Superior temporal gyrus (tissue), 1 donor: ENCODE data around the gene SPEG.

ENCODE experiments used
- DNase-seq: peaks from one replicate; pipeline ENCODE4 v3.0.0-alpha.2; 2016; ENCODE audit errors: extremely low spot score

The SPEG gene

DNA sequence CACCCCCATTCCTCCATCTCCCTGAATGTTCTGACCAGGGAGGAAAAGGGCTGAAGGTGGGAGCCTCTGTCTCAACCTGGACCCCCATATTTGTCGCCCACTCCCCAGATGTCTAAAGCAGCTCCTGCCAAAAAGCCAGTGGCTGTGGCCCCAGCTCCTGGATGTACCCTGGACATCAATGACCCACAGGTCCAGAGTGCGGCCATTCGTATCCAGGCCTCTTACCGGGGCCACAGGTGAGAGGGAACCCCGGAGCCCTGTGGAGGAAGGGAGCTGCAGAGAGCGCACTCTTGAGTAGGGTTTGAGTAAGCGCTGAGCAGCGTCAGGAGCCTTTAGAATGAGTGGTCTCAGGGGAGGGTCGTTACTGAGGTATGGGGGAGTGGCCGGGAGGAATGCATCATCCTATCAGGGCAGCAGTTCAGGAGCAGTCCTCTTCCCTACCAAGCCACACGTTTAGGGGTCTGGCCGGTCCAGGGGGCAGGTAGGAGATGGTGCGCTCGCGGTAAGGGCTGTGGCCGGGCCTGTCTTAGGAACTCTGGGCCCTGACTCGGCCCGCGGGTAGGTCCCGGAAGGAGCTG is 61.7 kb downstream of the SPEG start:
- DNase-seq, result no peak

DNA sequence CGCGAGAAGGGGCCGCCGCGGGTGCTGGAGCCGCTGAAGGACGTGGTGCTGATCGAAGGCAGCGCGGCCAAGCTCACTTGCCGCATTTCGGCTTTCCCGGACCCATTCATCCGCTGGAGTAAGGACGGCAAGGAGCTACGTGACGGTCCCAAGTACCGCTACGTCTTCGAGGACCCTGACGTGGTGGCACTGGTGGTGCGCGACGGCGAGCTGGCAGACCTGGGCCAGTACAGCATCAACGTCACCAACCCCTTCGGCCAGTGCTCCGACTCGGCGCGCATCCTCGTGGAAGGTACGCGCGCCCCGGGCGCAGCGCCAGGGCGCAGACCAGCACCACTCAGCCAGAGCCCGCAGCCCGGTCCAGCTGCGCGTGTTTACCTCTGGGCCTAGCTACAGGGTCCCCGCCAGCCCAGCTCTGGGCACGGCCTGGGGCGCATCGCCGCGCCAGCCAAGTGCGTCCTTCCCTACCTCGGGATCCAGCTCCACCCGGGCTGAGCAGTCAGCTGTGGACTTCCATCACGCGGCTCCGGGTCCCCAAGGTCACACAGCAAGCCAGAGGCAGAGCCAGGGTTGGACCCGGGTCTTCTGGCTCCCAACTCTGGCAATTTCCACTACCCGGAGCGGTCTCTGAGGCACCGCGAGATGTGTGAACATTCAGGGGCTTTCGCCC is 62.3 kb downstream of the SPEG start:
- DNase-seq, result no peak

DNA sequence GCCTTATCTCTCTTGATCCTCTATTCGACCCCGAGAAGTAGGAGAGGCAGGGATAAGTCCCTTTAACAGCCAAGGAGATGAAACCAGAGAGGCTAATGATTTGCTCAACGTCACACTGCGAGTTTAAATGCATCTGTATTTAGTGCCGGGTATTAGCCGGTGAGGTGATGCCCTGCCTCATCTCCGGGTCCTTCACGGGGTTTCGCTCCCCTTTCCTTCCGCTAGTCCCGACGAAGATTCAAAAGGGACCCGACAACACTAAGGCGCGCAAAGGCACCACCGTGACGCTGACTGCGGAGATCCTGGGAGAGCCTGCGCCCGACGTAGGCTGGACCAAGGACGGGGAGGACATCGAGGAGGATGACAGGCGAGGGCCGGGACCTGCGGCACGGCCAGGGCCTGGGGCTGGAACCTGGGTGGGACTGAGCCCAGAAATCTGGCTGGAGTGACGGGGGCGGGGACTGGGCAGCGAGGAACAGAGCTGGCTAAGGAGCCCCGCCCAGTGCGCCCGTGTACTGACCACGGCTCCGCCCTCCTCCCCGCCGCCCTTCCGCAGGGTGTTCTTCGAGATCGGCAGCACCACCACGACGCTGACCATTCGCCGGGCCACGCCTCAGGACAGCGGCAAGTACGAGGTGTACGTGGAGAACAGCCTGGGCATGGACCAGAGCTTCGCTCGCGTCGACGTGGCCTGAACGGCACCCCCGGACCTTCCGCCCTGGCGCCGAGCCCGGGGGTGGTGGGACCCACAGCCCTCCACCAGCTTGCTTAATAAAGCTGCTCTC is 63.0 kb downstream of the SPEG start:
- no peak for DNase-seq

DNA sequence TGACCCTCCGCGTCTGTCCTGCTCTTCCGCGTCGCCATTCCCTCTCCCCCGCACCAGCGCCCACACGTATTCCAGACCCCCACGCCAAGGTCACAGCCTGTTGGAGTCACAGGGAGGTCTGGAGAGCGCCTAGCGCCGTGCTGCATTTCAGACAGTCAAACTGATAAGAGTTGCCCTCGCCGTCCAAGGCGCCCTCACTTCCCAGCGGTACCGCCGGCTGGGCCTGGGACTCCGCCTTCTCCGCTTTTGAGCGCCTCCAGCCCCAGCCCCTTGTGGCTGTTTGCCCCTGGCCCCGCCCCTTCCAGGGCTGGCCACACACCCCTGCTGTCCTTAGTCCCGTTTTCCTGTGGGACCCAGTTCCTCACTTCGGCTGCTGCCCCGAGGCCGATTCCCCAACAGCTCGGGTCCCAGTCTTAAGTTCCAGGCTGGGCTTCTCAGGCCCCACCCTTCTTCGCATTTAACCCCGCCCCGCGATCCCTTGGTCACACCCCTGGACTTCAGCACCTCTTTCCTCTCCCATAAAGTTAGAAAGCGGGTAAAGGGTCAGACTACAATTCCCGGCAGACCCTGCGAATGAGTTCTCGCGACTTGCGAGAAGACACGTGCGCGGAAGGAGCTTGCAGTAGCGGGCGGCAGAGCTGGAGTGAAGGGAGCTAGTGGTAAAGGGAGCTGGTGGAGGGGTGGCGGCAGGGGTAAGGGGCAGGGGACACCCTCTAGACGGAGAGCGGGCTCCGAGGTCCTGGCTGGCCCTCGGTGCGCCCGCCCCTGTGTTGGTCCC is 63.8 kb downstream of the SPEG start, which contains the start of gene GMPPA:
Gene GMPPA (plus strand): TSS at position 612 of the 778 bp plus-strand sequence. CDS start 1,085 bp downstream, outside the sequence.
- DNase-seq, result peak; percentile 95

DNA sequence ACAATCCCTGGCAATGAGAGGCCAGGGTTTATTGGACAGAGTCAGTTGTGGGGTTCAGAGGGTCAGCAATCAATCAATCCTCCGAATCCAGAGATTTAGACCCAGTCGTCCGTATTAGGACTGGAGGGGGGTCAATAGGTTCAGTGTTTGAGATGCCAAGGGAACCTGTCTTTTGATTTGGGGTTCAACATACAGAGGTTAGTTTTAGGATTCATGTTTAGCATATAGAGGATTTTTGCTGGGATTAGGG is 64.3 kb downstream of the SPEG start:
- no peak for DNase-seq

DNA sequence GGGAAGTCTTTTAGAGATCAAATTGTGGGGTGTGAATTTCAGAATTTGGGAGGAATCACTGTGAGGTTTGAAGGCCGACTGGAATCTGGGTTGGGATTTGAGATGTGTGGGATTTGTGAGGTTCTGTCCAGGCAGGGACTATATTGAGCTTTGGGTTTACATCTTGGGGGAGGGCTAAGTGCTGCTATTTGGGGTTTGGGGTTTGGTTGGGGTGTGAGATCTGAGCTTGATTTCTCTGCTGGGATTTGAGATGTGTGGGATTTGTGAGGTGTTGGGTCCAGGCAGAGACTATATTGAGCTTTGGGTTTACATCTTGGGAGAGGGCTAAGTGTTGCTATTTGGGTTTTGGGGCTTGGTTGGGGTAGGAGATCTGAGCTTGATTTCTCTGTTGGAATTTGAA is 64.9 kb downstream of the SPEG start:
- no peak for DNase-seq

DNA sequence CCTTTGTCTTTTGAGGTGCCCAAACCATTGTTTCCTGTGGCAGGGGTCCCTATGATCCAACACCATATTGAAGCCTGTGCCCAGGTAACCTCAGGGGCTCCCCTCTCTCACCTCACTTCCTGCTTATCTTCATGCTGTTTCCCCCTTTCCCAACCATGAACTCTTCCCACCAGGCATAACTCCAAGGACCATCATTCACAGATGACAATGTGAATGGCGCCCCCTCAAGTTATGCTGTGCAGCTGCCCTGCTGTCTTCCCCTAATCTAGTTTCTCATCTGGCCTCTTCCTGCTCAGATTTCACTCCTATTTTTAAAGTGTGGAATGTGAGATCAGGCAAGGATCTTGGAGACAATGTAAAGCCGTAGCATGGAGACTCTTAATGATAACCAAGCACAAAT is 65.5 kb downstream of the SPEG start:
- no peak for DNase-seq

DNA sequence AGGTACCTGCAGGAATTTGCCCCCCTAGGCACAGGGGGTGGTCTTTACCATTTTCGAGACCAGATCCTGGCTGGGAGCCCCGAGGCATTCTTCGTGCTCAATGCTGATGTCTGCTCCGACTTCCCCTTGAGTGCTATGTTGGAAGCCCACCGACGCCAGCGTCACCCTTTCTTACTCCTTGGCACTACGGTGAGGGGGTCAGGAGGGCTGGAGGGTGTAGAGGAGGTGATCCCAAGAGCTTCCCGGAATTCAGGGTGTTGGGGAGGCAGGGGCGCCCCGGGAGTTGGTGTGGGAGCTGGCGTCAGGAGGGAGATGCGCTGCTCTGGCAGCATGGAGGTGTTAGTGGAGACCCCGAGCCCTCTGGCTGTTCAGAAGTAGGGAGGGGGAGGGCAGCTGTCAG is 67.2 kb downstream of the SPEG start:
- DNase-seq, result no peak

DNA sequence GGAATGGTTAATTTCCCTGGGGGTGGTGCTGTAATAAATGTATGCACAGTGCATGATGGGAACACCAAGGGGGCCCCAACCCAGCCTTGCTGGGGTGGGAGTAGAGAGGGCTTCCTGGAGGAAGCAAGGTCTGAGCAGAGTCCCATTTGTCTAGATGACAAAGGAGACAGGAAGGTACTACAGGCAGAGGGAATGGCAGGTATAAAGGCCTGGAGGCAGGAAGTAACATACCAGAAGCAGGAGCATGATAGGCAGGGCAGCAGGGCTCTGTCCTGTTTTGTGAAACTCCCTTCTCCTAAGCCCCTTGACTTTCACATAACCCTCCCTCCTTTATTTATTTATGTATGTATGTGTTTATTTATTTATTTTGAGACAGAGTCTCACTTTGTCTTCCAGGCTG is 68.0 kb downstream of the SPEG start:
- DNase-seq, result no peak

DNA sequence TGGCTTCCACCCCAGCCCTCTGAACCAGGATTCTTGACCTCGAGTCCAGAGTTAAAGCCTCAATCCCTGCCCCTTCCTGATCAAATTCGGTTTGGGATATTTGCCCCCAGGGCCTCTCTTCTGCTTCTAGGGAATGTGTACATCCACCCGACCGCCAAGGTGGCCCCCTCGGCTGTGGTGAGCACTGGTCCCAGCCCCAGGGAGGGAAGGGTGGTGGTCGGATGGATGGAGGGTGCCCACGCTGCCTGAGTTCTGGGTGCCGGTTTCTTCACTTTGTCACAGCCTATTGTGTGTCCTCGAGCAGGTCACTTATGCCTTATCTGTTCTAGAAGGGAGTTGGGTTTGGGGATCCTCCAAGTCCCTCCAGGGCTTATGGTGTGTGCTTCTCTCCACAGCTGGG is 70.9 kb downstream of the SPEG start:
- DNase-seq, result no peak

DNA sequence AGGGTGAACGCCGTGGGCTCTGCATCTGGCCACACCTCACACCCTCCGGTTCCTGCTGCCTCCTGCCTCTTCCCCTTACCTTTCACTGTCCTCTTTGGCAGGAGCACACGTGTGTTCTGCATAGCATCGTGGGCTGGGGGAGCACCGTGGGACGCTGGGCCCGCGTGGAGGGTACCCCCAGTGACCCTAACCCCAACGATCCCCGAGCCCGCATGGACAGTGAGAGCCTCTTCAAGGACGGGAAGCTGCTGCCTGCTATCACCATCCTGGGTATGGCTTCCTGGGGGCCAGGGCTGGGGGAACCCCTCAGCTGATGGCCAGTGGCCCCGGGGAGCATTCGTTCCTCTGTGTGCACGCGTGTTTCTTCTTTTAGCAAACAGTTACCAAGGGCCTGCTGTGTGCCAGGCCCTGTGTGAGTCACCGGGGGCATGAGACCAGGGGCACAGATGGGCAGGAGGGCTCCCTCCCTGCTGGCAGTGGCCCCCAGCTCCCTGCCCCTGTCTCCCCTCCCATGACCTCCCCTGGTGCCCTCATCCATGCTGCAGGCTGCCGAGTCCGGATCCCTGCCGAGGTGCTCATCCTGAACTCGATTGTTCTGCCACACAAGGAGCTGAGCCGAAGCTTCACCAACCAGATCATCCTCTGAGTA is 71.6 kb downstream of the SPEG start:
- DNase-seq, result no peak

DNA sequence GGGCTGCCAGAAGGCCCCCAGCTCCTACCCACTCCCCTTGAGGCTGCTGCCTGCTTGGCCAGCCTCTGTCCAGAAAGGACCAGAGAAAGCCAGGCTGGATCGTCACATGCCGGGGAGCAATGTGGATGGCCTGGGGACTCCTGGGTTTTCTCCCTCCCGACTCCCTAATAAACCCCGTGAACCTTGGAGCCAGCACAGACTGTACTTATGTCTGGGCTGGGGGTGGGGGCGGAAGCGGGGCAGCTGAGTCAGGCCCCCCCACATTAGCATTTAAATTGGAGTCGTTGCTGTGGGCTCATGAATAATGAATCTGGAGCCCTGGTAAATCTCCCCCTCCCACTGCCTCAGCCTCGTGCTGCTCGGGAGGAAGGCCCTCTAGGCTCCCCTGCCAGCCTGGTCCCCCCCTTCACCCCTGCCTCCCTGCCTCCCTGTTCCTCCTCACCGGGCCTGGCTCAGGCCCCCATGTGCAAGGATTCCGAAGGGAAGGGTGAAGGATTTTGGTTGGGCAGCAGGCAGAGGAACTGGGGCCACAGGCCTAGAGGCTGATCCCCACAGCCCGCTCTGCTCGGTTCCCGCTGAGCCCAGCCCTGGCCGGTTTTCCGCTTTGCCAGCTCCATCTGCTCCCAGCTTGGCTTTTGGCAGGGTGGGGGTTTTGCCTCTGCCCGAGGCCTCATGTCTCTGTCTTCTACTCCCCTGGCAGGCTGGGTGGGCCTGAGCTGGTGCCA is 72.3 kb downstream of the SPEG start:
- no peak for DNase-seq

DNA sequence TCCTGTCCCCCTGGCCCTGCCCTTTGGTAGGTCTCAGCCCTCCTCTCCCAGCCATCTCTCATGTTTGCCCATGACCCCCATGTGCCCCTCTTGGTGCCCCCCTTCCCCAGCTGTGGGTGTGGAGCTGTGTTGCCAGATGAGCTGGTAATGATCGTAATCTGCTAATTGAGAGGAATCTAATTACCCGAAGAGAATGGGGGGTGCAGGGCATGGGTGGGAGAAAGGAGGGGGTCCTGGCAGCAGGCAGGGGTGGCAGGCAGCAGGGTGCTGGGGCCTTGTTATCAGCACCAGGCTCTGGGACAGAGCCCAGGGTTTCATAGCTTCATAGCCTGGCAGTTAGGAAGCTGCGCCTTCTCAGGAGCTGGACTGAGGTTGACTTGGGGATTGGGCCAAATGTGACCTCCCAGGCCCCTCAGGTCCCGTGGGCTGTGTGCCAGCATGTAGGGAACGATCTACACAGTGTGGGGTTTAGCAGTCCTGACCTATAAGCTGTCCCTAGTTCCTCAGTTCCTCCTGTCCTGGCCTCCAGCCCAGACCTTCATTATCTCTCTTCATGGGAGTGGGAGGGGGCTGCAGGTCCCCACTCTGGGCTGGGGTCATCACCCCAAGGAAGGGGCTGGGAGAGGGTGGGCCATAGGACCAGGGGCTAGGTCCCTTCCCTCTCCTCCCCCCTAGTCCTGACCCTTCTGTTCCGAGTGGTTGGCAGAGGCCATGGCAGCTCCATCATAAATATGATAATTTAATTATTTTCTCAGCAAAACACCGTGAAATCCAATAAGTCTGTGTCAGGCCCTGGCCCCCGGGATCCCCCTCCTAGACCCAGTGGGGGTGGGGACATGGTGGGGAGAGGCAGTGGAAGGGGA is 73.2 kb downstream of the SPEG start:
- no peak for DNase-seq

DNA sequence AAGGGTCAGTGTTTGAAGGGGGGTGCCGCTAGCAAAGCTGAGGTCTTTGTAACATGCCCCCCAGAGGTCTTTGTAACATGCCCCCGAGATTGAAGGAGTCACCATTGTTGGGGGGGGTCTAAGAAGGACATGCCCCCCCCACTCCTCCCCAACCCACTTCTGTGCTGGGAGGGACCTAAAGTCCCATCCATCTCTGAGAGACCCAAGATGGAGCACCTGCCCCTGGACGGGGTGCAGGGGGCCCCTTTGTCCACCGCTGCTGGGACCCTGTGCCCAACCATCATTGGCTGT is 73.7 kb downstream of the SPEG start:
- no peak for DNase-seq

DNA sequence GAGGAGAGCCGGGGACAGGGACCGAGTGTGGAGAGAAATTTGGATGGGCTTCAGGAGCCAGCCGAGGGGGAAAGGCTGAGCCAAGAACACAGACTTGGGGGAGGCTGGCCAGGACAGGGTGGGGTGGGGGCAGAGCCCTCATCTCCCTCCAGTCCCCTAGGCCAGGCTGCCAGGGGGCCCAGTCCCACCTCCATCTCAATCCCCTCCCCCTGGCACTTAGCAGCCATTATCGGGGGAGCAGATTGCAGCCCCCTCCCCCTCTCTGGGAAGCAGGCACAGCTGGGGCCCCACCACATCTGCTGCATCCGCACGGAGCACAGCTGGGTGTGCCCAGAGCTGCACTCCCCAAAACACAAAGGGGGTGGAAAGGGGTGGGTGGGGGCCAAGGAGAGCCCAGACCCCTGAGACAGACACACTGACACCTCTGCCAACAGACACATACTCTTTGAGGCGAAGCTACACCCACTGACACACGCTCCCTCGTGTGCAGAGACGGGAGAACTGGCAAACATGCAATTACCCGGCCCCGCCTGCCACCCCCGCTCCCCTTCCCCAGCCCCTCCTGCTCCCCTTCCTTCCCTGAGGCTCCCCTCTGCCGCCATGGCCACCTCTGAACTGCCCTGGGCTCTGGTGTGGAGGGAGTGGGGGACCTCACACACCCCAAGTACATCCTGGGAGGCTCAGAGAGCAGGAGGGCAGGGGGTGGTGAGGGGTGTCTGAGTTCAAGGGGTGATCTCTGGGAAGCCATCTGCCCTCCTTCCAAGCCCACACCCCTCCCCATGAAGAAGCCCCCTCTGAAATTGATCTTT is 74.5 kb downstream of the SPEG start:
- DNase-seq, result no peak

DNA sequence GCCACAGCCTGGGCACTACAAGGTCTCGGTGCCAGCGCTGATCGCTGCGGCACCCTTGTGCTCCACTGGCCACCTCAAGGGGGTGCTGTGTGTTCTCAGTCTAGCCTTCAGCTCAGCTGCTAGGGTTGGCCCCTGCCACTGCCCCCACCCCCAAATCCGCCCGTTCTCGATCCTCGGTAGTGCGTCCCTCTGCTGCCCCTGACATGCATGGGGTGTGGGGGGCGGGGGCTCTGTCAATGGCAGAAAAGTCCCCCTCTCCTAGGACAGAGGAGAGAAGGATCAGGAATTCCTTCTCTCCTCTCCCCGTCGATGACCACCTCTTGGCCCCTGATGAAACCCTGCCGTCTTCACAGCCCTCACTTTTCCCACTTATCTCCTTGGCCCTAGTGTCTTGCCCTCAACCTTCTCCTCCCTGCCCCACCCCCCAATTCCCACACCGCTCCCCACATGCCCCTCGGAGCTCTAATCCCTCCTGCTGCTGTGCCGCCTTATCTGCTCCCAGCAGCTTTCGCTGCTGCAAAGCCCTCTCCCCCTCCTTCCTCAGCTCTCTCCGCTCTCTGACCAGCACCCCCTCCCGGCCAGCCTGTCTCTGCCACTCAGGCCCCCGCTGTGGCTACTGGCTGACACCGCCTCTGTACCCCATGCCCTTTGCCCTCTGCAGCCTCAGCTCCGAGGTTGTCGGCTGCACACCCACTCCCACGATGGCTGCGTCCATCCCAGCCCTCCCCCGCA is 75.3 kb downstream of the SPEG start:
- peak; percentile 77 for DNase-seq

DNA sequence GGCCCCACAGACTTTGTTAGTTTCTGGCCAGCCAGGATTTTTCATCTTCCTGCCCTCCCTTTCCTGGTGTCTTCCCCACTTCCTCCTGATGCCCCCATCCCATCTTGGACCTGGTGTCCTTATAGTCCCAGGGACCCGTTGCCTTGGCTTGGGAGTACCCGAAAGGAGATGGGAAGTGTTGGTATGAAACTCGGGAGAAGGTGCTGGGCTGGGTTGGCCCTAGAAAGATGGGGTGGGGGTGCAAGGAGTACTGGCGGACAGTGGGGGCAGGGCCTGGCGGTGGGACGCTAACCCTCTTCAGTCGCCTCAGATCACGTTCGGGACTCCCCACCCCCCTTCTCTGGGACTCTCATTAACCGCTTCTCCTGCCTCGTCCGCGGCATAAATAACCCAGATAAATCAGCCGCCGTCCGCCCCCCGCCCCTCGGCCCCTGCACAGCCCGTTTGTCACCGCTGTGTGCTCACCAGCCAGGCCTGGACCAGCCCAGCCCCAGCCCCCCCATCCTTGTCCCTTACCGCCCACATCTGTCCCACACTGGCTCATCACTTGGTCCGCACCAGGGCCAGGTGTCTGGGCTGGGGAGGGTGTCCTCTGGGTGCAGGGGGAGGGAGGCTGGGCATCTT is 76.0 kb downstream of the SPEG start:
- DNase-seq, result no peak

DNA sequence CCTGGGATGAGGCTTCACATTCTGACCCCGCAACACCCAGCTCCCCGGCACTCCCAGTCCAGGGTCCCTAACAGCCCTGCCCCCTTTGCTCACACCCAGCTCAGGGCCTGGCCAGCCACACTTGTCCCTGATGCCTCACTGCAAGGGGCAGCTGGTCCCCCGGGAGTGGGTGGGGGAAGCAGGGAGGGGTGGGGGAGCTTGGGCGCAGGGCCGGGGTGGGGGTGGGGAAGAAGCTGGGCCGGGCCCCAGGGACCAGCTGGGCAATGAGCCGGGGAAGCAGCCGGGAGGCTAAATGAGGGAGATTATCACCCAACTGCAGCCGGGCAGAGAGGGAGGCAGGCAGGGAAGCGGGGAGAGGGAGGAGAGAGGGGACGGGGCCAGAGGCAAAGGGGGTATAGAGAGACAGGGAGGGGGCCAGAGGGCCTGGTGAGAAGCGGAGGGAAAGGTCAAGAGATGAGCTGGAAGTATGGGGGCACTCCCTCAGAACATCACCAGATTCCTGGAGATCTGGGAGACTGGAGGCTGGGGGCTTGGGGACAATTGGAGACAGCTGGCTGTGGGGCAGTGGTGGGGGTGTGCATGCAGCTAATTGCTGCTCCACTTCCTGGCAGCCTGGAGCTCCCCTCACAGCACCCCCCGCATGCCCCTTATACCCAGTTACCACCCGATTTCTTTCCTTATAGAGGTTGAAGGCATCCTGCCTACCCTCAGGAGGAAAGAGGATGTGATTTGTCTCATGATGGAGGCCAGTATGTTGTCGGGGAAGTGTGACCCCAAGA is 77.1 kb downstream of the SPEG start:
- no peak for DNase-seq
